GM21360 (cell line): Measurements from ENCODE around the gene SERHL2.
A peak's percentile ranks its signal among the peaks of the same experiment; 100 is the strongest.
"Not testable (repeated sequence)": the region's sequence is repeated elsewhere in the genome, so short reads cannot be mapped to it uniquely, and the experiment has no call there.

Source experiments
- ATAC-seq: cut with Tn5 transposase; IDR thresholded peaks from one replicate; pipeline ENCODE4 v1.9.1; 2021; ENCODE audit warnings: mild to moderate bottlenecking, moderate library complexity; ENCODE audit not compliant: unreplicated experiment

SERHL2 gene

DNA sequence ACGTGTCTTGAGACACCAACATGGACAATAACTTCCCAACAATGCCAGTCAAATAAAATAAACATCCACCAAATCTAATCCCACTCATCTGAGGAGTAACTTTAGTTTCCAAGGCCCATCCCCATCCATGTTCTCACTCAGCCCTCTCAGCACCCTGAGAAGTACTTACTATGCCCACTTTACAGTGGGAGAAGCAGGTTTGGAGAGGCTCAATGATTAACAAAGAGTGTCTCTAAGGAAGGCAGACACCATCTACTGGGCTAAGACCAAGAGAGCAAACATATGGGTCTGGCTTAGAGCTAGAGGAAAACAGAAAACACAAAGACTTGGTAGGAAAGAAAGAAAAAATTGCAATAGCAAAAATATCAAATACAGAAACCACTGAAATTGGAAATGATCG, 49.7 kb downstream of the SERHL2 start:
- no peak for ATAC-seq

GRCh38 chr22:42604403-42604802, 50.6 kb downstream of the SERHL2 start:
- no peak for ATAC-seq

- ATAC-seq = not testable (repeated sequence)
These were observed 53.9 kb downstream of the SERHL2 start for GRCh38 chr22:42607641-42608040.

DNA sequence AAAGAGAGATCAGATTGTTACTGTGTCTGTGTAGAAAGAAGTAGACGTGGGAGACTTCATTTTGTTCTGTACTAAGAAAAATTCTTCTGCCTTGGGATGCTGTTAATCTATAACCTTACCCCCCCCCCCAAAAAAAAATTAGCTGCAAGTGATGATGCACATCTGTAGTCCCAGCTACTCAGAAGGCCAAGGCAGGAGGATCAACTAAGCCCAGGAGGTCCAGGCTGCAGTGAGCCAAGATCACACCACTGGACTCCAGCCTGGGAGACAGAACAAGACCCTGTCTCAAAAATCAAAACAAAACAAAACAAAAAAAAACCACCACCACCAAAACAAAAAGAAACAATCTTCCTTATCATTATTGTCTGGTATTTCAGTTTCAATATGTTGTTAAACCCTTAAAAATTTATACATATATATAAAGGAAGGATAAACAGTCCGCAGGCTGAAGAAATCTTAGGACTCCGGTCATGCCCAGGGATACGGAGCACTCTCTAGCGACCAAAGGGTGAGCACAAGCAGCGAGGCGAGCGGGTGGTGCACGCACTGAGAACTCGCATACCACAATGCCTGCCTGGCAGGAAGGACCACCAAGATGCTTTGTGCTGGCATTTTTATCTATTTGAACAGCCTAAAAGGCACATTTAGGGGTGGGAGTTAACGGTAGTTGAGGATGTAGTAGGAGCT, 54.5 kb downstream of the SERHL2 start:
- ATAC-seq = no peak

GRCh38 chr22:42608823-42609361, 55.1 kb downstream of the SERHL2 start:
- ATAC-seq = no peak

GRCh38 chr22:42610186-42610585, 56.4 kb downstream of the SERHL2 start:
- ATAC-seq = no peak

GRCh38 chr22:42611051-42611450, 57.3 kb downstream of the SERHL2 start:
- ATAC-seq = no peak

- ATAC-seq = no peak
These were observed 58.6 kb downstream of the SERHL2 start for GRCh38 chr22:42612336-42612735.

DNA sequence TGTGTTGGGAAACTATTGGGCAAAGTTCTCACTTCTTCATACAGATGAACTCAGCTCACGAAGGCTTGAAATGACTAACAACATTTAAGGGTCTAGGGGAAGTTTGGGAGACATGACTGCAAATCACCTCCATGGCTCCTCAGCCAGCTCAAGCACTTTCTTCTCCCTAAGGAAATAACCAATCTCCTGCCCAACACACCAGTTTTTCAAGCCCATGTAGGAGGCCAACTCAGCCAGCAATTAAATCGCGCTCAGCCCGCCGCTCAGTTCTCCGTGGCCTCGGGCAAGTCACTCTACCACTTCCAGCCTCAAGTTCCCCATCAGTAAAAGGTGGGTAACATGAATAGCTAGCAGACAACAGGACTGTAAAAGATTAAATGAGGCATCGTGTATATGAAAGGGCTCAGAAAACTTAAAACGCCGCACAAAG, 60.1 kb downstream of the SERHL2 start:
- no peak for ATAC-seq

DNA sequence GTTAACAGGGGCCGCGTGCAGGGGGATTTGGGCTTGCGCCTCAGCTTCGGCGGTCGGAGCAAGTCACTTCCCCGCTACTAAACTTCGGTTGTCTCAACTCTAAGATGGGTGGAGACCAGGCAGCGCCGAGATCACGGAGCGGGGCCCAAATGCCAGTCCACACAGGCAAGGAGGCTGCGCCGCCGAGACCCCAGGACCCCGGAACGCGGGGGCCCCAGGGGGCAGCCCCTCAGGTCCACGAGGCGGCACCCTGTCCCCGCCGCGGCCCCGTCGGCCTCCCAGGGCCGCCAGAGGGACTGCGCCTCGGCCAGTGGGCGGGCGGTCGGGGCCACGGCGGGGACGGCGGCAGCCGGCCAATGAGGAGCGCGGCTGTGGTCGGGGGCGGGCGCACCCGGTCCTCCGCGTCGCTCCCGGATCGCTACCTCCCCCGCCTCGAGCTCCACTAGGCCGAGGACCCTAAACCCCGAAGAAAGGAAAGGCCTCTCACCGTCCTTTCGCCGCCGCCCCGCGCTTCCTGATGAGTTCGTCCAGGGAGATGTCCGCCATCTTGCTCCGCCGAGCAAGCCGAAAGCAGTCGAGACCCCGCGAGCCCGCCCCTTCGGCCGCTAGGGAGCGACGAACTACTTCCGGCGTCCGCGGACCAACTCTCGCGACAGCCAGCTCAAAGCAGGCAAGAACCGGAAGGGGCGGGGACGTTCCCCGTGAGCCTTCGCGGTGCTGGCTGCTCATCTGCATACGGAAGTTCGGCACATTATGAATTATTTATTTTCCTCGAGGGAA, 60.7 kb downstream of the SERHL2 start, which contains the start of gene POLDIP3:
POLDIP3 (minus strand) TSS at position 572 of the 780 bp plus-strand sequence; CDS start at position 546, 26 bp downstream.
- ATAC-seq = peak; percentile 60

DNA sequence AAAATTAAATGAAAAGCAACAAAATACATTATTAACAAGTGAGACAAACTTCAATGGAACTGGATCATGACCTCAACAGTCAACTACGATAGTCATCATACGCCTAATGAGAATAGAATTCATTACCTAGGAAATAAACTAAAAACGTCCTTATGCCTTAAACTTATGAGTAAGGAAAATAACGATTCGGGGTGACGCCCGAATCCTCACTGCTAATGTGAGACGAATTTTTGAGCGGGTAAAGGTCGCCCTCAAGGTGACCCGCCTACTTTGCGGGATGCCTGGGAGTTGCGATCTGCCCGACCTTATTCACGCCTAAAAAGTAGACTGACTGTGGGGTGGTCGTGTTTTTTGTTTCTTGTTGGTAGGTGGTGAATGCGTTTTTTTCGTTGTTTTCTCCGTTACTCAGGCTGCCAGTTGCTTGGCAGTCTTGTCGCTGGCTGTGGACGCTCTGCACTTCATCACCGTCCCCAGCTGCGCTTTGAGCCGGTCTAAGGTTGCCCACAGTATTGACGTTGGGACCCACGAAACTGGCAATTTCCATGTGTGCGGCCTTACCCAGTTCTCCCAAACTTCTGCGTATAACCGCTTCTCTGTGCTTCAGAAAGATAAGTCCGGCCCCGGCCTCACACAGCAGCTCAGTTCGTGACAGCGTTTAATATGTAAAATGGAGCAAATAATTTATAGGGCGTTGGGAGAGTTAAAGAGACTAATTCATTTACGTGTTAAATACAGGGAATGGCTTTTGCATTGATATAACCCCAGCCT, 61.5 kb downstream of the SERHL2 start:
- peak; percentile 54 for ATAC-seq

- not testable (repeated sequence) for ATAC-seq
These were observed 62.1 kb downstream of the SERHL2 start for GRCh38 chr22:42615860-42616175.

DNA sequence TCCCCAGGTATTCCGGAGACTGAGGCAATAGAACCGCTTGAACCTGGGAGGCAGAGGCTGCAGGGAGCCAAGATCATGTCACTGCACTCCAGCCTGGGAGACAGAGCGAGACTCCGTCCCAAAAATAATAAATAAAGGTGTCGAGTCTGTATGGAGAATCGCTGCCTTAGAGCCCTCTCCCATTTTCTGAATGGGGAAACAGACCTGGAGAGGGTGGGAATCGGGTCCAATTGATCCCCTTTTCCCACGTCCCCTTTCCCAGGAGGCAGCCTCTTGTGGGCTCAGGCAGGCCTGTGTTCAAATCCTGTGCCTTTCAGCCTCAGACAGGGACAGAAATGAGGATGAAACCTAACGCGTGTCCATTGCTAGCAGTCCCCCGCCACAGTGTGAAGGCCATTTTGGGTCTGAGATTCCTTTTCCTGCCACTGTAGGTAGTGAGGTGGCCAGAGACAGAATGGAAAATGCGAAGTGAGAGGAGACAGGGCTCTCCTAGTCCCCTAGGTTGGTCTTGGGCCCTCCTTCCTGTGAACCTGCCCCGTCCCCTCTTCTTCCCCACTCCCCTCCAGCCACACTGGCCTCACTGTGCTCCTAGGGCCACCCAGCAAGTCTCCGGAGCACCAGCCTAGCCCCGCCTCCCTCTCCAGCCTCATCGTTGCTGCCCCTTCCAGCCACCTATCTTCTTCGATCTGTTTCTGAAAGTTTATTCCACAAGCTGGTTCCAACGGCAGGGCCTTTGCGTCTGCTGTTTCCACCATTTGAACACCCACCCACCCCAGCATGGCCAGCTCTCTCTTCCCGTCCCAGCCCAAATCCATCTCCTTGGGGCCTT, 63.6 kb downstream of the SERHL2 start:
- no peak for ATAC-seq

- ATAC-seq = no peak
These were observed 65.7 kb downstream of the SERHL2 start for GRCh38 chr22:42619261-42620063.

- no peak for ATAC-seq
These were observed 66.3 kb downstream of the SERHL2 start for GRCh38 chr22:42620084-42620483.

- no peak for ATAC-seq
These were observed 67.8 kb downstream of the SERHL2 start for GRCh38 chr22:42621505-42622002.

DNA sequence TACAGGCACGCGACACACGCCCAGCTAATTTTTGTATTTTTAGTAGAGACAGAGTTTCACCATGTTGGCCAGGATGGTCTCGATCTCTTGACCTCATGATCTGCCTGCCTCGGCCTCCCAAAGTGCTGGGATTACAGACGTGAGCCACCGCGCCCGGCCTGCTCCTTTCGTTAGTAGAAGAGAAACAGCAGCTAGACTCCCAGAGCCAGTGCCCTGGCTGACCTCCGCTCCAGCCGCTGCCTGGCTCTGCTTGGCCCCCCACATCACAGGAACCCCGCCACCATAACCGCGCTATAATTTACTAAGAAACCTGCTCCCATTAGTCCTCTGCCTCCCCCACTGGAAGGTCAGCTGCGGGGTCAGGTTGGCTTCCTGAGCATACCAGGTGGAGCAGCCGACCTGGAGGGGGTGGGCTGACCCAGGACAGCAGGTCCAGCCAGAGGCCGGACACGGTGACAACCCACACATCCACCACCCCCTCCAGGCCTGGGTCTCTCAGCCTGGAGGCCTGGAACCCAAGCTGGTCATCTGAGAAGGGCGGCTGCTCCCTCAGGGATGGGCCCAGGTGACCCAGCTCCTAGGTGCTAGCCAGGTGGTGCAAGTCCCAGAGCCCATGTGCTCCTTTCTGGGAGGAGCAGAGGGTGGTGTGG, 68.4 kb downstream of the SERHL2 start:
- ATAC-seq = no peak

GRCh38 chr22:42623301-42623751, 69.6 kb downstream of the SERHL2 start:
- ATAC-seq = no peak
